ENCODE measurements around the gene ABHD5.

Gene ABHD5

DNA sequence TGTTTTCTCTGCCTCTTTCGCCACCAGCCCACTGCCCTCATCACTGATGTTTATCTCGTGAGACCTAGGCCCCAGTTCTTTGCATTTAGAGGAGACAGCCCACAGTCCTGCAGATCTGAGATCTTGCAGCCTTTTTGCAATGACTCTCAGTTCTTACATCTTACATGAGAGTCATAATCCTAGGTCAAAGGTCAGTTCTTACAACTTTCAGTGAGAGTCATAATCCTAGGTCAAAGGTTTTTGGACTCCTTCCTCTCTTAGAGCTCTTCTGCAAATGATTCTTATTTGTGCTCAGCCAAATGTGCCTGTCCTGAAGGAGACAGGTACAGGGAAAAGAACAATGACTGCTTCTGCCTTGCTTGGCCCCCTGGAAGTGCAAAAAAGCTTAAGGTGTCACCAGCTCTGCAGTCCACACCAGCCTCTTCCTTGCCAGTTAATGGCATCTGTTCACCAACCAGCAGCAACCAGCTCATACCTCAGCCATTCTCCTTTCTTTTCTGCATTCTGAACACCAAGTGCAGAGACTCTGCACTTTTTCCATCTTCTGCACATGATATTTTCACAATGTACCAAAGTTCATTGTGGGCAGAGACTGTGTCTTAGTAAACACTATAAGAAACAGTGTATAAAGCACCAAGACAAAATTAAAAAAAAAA is 67.1 kb downstream of the ABHD5 start:
- no peak for DNase-seq (ENCODE audit: low read depth)

GRCh38 chr3:43758592-43759225 is 68.0 kb downstream of the ABHD5 start:
- no peak for DNase-seq (ENCODE audit: low read depth)

DNA sequence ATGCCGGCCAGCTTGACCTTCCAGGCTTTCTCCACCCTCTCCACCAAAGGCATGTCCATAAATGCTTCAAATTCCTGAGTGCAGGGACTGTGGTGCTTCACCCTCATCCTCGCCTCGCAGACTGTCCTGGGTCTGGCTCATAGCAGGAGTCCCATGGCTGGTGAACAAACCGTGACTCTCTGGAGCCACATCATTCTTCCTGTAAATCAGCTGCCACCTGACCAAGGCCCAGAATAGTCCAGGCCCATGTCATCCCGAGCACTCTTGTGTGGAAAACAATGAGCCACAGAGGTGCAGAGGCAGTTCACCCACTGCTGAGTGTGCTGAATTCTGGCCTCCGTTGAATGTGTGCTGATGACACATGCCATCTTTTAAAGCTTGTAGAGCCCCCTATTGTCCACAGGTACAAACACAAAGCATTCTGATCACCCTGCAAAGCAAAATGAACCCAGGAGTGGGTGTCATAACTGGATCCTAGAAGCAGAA is 68.6 kb downstream of the ABHD5 start:
- DNase-seq (ENCODE audit: low read depth): peak; percentile 95

- no peak for DNase-seq (ENCODE audit: low read depth)
Measured at GRCh38 chr3:43759938-43760337, 69.2 kb downstream of the ABHD5 start.

- DNase-seq (ENCODE audit: low read depth): no peak
Measured at GRCh38 chr3:43760938-43761337, 70.2 kb downstream of the ABHD5 start.

- no peak for DNase-seq (ENCODE audit: low read depth)
Measured at GRCh38 chr3:43762451-43762850, 71.7 kb downstream of the ABHD5 start.

DNA sequence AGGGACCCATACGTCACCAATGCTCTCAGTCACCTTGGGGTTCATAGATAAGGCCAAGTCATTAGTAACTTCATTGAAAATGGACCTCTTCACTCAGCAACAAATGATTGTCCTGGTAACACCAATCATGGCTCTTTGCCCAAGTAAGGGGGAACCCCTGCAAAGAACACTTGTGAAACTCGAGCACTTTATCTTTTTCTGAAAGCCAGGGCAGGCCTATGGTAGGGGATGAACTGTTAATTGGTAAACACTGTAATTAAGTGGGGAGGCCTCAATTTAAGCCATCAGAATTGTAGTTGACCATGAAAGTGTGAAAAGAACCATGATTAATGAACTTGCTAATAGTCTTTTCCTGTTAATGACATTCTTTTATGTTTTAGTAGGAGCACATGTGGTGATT is 73.3 kb downstream of the ABHD5 start:
- no peak for DNase-seq (ENCODE audit: low read depth)

GRCh38 chr3:43764471-43764870 is 73.7 kb downstream of the ABHD5 start:
- no peak for DNase-seq (ENCODE audit: low read depth)

DNA sequence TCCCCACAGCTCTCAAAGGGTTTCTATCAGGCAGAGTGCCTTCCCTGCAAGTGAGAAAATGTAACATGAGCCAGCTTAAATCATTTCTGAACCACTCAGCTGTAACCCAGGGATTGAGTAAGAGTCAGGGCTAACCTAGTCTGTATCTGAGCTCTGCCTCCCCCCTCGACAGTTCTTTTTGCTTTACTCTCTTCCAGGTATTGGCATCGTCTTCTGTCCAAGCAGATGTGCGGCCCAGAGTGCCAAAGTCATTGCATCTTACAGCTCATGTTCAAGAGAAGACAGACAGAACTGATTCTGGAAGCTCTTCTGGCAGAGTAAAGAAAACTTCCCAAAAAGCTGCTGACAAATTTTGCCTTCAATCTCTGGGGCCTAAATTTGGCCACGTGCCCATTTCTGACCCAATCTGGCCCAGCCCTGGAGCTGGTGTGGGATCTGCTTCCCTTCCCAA is 74.8 kb downstream of the ABHD5 start:
- peak; percentile 36 for DNase-seq (ENCODE audit: low read depth)

DNA sequence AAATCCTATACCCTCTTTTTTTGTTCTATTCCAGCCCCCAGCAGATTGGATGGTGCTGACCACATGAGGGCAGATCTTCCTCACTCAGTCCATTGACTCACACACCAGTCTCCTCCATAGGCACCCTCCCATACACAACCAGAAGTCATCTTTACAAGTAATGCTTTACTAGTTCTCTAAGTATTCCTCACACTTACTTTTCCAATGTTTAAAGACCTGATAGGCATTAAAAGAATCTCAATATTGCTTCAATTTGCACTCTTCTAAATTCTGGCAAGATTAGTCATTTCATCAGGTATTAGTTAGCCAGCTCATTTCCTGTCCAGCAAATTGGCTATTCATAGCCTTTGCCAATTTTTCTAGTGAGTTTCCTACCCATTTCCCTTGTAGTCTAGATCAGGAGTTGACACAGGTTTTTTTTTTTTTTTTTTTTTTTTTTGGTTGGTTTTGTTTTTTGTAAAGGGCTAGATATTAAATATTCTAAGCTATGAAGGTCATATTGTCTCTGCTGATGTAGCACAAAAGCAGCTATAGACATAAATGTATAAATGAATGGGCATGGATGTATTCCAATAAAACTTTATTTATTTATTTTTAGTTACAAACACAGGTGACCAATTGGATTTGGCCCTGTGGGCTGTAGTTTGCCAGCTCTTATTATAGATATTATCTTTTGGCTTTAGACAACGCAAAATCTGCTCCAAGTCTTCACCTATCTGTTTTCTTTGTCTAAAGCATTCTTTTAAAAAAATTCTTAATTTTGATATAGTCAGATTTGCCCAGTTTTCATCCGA is 76.1 kb downstream of the ABHD5 start:
- DNase-seq (ENCODE audit: low read depth): peak; percentile 93

GRCh38 chr3:43768381-43768973 is 77.7 kb downstream of the ABHD5 start:
- DNase-seq (ENCODE audit: low read depth): peak; percentile 41

GRCh38 chr3:43769097-43769884 is 78.6 kb downstream of the ABHD5 start:
- DNase-seq (ENCODE audit: low read depth): peak; percentile 99

GRCh38 chr3:43769885-43770425 is 79.2 kb downstream of the ABHD5 start:
- no peak for DNase-seq (ENCODE audit: low read depth)

- peak; percentile 41 for DNase-seq (ENCODE audit: low read depth)
Measured at GRCh38 chr3:43770426-43771103, 79.8 kb downstream of the ABHD5 start.

GRCh38 chr3:43771610-43772009 is 80.9 kb downstream of the ABHD5 start:
- DNase-seq (ENCODE audit: low read depth): no peak

- DNase-seq (ENCODE audit: low read depth): no peak
Measured at GRCh38 chr3:43773273-43774094, 82.7 kb downstream of the ABHD5 start.

DNA sequence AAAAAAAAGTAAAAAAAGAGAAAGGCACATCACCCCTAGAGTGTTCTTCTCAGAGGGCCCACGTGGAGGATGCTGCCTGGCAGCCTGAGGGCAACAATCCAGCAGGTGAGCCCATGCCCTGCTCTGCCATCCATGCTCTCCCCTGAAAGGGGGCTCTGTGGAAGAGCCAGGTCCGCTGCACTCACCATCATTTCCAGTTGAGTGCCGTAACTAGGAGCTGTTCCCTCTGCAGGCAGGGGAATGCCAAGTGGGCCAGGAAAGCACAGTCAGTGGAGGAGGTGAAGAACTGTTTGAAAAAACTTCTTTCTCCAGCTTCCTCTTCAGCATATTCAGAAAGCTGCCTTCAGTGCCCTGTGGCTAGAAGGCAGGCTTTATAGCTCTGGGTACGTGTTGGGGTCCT is 84.1 kb downstream of the ABHD5 start:
- no peak for DNase-seq (ENCODE audit: low read depth)

- DNase-seq (ENCODE audit: low read depth): no peak
Measured at GRCh38 chr3:43776101-43776500, 85.4 kb downstream of the ABHD5 start.

DNA sequence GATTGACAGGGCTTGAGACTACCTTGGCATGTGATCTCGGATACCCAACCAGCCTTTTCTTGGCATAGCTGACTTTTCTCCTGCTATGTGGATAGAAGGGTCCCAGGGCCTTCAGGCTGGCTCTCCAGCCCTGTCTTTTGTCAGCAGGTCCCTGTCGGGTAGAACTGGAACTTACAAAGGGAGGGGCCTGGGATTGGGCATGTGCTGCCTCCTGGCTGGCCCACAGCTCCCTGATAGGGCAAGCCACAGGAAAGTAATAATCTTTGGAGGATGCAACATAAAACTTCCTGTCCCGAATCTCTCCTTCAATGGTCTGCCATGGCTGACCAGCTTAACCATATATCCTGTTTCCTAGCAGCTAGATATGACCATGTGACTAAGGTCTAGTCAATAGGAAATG is 89.1 kb downstream of the ABHD5 start:
- no peak for DNase-seq (ENCODE audit: low read depth)

DNA sequence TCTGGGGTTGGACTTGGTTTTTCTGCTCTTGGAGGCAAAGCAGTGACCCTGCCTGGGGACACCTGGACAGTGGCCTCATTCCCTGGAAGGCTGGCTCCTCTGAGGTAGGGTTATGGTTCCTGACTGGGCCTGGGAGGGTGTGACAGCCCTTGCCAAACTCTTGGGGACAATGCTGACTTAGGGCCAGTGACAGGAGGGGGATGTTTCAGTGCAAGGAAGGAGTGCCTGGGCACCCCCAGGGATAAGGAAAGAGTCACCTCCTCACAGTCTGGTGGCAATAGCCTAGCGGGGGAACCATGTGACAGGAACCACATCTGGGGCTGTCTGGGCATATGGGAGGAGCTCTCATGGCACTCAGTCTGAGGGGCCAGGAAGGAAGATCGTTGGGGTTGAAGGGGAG is 91.8 kb downstream of the ABHD5 start:
- DNase-seq (ENCODE audit: low read depth): no peak
